Amygdala (tissue), 56 donors: Measurements from ENCODE around the gene OLFML3.
"Not testable (repeated sequence)": the region's sequence is repeated elsewhere in the genome, so short reads cannot be mapped to it uniquely, and the experiment has no call there.

Experiments used
- DNase-seq, 56 donors: peaks; one replicate each; lab custom pipeline; 2025; lab: John Stamatoyannopoulos, UW

OLFML3 gene

GRCh38 chr1:113947388-113948107 lies 31.7 kb upstream of the OLFML3 start:
- no peak for DNase-seq

- not testable (repeated sequence) for DNase-seq
Observed at GRCh38 chr1:113948151-113948550, 31.1 kb upstream of the OLFML3 start.

- DNase-seq, result peak in 1 of 56 donors; percentile 6
Observed at GRCh38 chr1:113949007-113949406, 30.3 kb upstream of the OLFML3 start.

- DNase-seq, result no peak
Observed at GRCh38 chr1:113950908-113951307, 28.4 kb upstream of the OLFML3 start.

GRCh38 chr1:113951719-113952118 lies 27.6 kb upstream of the OLFML3 start:
- DNase-seq, result no peak

GRCh38 chr1:113957984-113958383 lies 21.3 kb upstream of the OLFML3 start:
- no peak for DNase-seq

- DNase-seq, result no peak
Observed at GRCh38 chr1:113958691-113959090, 20.6 kb upstream of the OLFML3 start.

GRCh38 chr1:113963281-113963906 lies 15.9 kb upstream of the OLFML3 start:
- DNase-seq, result no peak

GRCh38 chr1:113965703-113966412 lies 13.4 kb upstream of the OLFML3 start:
- DNase-seq, result no peak

GRCh38 chr1:113972954-113973353 lies 6.3 kb upstream of the OLFML3 start:
- DNase-seq, result no peak

- DNase-seq, result no peak
Observed at GRCh38 chr1:113975211-113975895, 3.9 kb upstream of the OLFML3 start.

- DNase-seq, result peak in 1 of 56 donors; percentile 14
Observed at GRCh38 chr1:113976609-113977278, 2.5 kb upstream of the OLFML3 start.

GRCh38 chr1:113977906-113978305 lies 1.4 kb upstream of the OLFML3 start:
- DNase-seq, result no peak

- DNase-seq, result peak in 5 of 56 donors; percentile 8 to 23 (median 22)
Observed at GRCh38 chr1:113980110-113980509, 836 bp downstream of the OLFML3 start.

- peak in 4 of 56 donors; percentile 17 to 32 (median 22) for DNase-seq
Observed at GRCh38 chr1:113981962-113982931, 3.0 kb downstream of the OLFML3 start.

- no peak for DNase-seq
Observed at GRCh38 chr1:113982949-113983348, 3.7 kb downstream of the OLFML3 start.

GRCh38 chr1:113983391-113983790 lies 4.1 kb downstream of the OLFML3 start:
- no peak for DNase-seq

- DNase-seq, result no peak
Observed at GRCh38 chr1:113983826-113984225, 4.6 kb downstream of the OLFML3 start.

GRCh38 chr1:113984710-113985109 lies 5.4 kb downstream of the OLFML3 start:
- no peak for DNase-seq
